GM19397 (cell line): ENCODE data around the gene COMT.

ENCODE experiments used
- ATAC-seq: cut with Tn5 transposase; IDR thresholded peaks from one replicate; pipeline ENCODE4 v1.9.1; 2021; ENCODE audit warnings: mild to moderate bottlenecking, moderate library complexity; ENCODE audit not compliant: unreplicated experiment

Gene COMT

GRCh38 chr22:19980766-19981165 is 39.2 kb downstream of the COMT start:
- ATAC-seq = no peak

GRCh38 chr22:19981171-19981960 is 39.8 kb downstream of the COMT start:
- ATAC-seq = no peak

GRCh38 chr22:19981961-19982920 is 40.7 kb downstream of the COMT start:
- ATAC-seq = no peak

GRCh38 chr22:19982991-19983578 is 41.5 kb downstream of the COMT start:
- no peak for ATAC-seq

GRCh38 chr22:19983741-19984140 is 42.2 kb downstream of the COMT start:
- no peak for ATAC-seq

- no peak for ATAC-seq
These were observed 42.7 kb downstream of the COMT start for GRCh38 chr22:19984201-19984753.

- no peak for ATAC-seq
These were observed 43.6 kb downstream of the COMT start for GRCh38 chr22:19984851-19985811.

GRCh38 chr22:19986011-19986409 is 44.4 kb downstream of the COMT start:
- ATAC-seq = no peak

- no peak for ATAC-seq
These were observed 45.1 kb downstream of the COMT start for GRCh38 chr22:19986410-19987341.

- no peak for ATAC-seq
These were observed 46.1 kb downstream of the COMT start for GRCh38 chr22:19987394-19988306.

- ATAC-seq = no peak
These were observed 46.8 kb downstream of the COMT start for GRCh38 chr22:19988331-19988808.

- ATAC-seq = no peak
These were observed 47.6 kb downstream of the COMT start for GRCh38 chr22:19988965-19989724.

GRCh38 chr22:19989725-19990067 is 48.1 kb downstream of the COMT start:
- ATAC-seq = no peak

- no peak for ATAC-seq
These were observed 48.6 kb downstream of the COMT start for GRCh38 chr22:19990188-19990587.

- no peak for ATAC-seq
These were observed 49.2 kb downstream of the COMT start for GRCh38 chr22:19990609-19991394.

GRCh38 chr22:19991395-19991644 is 49.7 kb downstream of the COMT start:
- no peak for ATAC-seq
